HG03196 (cell line): Measurements from ENCODE around the gene HOXC6.
"Not testable (repeated sequence)": the region's sequence is repeated elsewhere in the genome, so short reads cannot be mapped to it uniquely, and the experiment has no call there.

Experiments
- ATAC-seq: cut with Tn5 transposase; IDR thresholded peaks from one replicate; pipeline ENCODE4 v1.9.1; 2021; ENCODE audit not compliant: unreplicated experiment

The HOXC6 gene

GRCh38 chr12:54052438-54053002, 24.3 kb downstream of the HOXC6 start:
- no peak for ATAC-seq

- ATAC-seq, result peak; percentile 54
Observed at GRCh38 chr12:54053003-54053750, 24.9 kb downstream of the HOXC6 start.

- ATAC-seq, result no peak
Observed at GRCh38 chr12:54053751-54054741, 25.8 kb downstream of the HOXC6 start, which contains the start of gene HOXC4. Gene HOXC4 (plus strand): TSS chr12:54053835. CDS start chr12:54053923, 88 bp downstream.

- no peak for ATAC-seq
Observed at GRCh38 chr12:54054742-54055194, 26.5 kb downstream of the HOXC6 start.

- no peak for ATAC-seq
Observed at GRCh38 chr12:54055552-54055951, 27.3 kb downstream of the HOXC6 start.

GRCh38 chr12:54056110-54056509, 27.9 kb downstream of the HOXC6 start:
- no peak for ATAC-seq

GRCh38 chr12:54058128-54058768, 30.0 kb downstream of the HOXC6 start:
- no peak for ATAC-seq

GRCh38 chr12:54059668-54060067, 31.4 kb downstream of the HOXC6 start:
- no peak for ATAC-seq

- ATAC-seq, result no peak
Observed at GRCh38 chr12:54060174-54060974, 32.1 kb downstream of the HOXC6 start.

- no peak for ATAC-seq
Observed at GRCh38 chr12:54060975-54061778, 32.9 kb downstream of the HOXC6 start.

GRCh38 chr12:54065677-54066076, 37.4 kb downstream of the HOXC6 start:
- no peak for ATAC-seq

- ATAC-seq, result no peak
Observed at GRCh38 chr12:54066408-54066807, 38.2 kb downstream of the HOXC6 start.

- ATAC-seq, result no peak
Observed at GRCh38 chr12:54068418-54069070, 40.3 kb downstream of the HOXC6 start.

GRCh38 chr12:54071942-54072341, 43.7 kb downstream of the HOXC6 start:
- no peak for ATAC-seq

- no peak for ATAC-seq
Observed at GRCh38 chr12:54074308-54074707, 46.1 kb downstream of the HOXC6 start.

- ATAC-seq, result no peak
Observed at GRCh38 chr12:54075409-54075808, 47.2 kb downstream of the HOXC6 start.

- no peak for ATAC-seq
Observed at GRCh38 chr12:54075974-54076373, 47.7 kb downstream of the HOXC6 start.

- ATAC-seq, result not testable (repeated sequence)
Observed at GRCh38 chr12:54077843-54078242, 49.6 kb downstream of the HOXC6 start.

- not testable (repeated sequence) for ATAC-seq
Observed at GRCh38 chr12:54079115-54079514, 50.9 kb downstream of the HOXC6 start.
